HG02759 (cell line): Measurements from ENCODE around the gene TMEM63A.

Experiments used
- ATAC-seq: cut with Tn5 transposase; IDR thresholded peaks from one replicate; pipeline ENCODE4 v1.9.1; 2021; ENCODE audit warnings: mild to moderate bottlenecking, moderate library complexity; ENCODE audit not compliant: unreplicated experiment

TMEM63A gene

DNA sequence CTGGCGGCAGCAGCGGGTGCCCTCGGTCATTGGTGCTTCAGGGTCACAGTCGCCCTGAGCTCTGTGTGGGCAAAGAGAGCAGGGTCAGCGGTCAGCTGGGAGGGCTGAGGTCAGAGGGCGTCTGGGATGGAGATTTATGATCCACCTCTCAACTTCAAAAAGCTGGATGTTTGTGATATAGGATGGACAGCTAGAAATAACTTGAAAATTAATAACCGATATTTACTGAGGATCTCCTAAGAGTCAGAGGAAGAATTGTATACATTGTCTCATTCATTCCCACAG is 4.8 kb upstream of the TMEM63A start:
- ATAC-seq = no peak

DNA sequence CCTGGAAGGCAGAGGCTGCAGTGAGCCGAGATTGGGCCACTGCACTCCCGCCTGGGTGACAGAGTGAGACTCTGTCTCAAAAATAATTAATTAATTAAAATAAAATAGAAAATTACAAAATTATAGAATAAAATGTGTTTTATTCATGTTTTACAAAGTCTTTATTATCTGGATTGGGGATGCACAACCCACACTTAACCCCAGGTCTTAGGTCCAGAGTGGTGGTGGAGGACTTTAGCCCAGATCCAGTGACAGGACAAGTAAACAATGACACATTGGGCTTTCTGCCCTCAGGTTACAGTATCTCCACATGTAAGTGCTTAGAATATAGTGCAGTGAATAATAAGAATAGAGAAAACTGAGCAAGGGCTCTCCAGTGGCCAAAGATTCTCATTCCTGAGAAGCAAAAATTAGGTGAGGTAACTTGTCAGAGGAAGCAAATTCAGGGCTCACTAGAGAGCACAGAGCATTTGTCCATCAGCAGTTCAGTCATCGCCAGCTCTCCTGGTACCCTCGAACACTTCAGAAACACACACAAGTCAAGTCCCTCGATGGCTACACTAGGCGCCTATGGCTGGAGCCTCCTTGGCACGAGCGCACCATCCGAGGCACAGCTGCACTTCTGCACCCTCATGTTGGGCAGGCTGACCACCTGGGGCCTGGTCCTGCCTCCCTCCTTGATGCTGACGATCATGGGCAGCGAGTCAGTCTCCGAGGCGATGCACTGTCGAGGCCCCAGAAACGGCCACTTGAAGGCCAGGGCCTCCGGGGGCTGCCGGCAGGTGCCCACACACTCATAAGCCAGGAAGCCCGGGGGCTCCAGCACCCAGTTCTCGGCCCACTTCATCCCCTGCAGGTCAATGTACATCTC is 4.2 kb upstream of the TMEM63A start:
- ATAC-seq = no peak

DNA sequence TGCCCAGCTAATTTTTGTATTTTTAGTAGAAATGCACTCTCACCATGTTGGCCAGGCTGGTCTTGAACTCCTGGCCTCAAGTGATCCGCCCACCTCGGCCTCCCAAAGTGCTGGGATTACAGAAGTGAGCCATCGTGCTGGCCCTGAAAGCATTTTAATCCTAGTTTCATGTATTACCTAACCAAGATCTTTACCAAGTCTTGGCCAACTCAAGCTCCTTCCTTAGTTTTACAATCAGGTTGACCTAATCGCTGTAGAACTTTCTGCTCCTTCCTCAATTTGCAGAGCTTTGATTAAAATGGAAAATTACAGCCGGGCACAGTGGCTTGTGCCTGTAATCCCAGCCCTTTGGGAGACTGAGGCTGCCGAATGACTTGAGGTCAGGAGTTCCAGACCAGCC is 3.2 kb upstream of the TMEM63A start:
- ATAC-seq = no peak

DNA sequence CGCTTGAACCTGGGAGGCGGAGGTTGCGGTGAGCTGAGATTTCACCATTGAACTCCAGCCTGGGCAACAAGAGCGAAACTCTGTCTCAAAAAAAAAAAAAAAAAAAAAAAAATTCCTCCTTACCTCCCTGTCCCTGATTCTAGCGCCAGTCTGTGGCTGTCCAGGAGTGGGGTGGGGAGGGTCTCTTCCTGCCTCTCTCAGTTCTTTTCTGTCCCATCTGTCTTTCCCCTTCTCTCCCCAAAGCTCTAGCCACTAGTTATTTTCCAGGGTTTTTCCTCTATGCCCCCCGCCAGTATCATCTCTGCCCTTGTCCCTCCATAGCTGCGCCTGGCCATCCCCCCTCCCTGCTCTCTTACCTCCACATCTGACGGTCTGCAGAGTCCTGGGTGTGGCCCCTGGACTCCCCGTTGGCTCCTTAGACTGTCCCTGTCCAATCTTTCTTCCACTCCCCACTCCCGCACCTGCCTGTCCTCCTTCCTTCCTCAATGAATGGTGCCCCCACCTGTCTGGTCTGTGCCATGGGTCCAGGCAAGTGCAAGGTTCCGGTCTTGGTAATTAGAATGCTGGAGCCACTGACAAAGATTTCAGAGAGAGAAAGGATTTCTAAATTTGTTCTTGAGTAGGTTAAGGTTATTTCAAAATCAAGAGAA is 1.6 kb upstream of the TMEM63A start:
- ATAC-seq = no peak

DNA sequence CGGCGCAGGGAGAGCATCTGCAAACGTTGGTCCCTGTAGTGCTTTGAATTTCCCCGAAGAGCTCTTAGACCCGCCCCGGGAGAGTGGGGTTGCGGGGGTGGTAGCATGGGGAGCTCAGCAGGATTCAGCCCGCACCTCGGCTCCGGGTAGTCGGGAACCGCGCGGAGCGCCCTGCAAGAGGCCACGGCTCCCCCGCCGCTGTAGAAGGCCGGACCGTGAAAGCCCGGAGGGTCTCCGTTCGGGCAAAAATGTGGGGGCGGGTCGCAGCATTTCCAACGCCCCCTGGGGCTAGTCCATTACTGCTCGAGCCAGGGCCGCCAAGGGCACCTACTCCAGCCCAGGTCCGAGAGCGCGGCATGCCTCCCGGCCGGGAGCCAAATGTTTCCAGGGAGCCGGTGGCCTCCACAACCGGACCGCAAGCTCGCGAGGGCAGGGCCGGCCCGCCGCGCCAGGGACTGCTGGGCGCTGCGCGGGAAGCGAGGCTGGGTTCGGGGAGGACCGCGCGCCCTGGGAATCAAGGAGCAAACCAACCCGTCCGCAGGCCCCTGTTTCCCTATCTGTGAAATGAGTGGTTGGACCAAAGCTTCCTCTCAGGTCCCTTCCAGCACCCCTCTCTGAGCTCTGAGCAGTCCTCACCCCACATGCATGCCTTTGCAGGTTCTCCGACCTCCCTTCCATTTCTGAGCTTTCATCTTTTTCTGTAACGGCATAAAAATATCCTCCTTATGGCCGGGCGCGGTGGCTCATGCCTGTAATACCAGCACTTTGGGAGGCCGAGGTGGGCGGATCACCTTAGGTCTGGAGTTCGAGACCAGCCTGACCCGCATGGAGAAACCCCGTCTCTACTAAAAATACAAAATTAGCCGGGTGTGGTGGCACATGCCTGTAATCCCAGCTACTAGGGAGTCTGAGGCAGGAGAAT is 775 bp upstream of the TMEM63A start:
- ATAC-seq = peak; percentile 34

DNA sequence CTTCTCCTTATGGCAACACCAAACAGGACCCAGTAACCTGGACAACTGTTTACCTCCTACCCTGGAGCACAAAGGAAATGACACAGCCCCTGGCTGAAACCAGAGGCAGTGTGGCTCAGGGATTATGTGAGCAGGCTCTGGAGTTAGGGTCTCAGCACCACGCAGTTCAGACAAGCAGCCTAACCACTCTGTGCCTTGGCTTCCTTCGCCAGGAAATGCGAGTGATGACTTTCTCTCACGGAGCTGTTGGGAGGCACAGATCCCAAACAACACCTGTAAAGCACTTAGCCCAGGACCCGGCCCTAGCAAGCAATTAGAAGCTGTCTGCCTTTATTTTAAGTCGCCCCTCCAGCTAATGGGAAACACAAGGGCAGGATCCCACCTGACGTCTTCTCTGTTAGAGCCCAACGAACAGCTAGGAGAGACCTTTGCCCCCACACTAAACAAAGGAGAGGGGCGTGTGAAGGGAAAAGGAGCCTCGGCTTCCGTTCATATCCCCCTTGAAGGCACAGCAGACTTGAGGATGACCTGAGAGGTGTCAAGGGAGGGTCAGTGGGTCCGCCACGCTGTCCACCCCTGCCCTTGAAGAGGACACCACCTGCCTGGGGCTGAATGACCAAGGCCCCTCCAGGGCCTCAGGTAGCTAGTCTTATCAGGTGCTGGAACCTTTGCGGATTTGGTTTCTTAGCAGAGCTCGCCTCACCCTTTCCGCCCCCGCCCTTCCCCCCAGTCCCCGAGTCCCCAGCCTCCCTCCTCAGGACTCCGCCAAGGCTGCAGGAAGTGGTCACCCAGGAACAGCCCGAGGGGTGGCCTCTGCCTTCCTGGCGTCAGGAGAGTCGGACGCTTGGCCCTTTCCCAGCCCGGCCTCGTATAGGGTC is 860 bp downstream of the TMEM63A start:
- peak; percentile 10 for ATAC-seq

DNA sequence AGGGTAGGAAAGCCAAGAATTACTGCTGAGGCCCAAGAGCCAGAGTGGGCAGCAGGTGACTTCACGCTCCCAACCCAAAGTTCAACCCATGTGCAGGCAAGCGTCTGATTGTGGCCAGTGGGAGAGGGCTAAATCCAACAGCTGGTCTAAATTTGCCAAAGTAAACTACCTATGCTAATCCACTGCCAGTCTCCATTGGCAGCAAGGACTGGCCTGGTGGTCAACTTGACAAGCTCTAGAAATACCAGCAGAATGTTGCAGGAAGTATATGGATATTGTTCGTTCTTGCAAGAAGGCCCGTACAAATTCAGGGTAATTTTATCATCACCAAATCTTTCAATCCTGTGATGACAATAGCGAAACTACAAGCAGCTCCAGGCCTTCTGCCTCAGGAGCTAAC is 1.5 kb downstream of the TMEM63A start:
- no peak for ATAC-seq

DNA sequence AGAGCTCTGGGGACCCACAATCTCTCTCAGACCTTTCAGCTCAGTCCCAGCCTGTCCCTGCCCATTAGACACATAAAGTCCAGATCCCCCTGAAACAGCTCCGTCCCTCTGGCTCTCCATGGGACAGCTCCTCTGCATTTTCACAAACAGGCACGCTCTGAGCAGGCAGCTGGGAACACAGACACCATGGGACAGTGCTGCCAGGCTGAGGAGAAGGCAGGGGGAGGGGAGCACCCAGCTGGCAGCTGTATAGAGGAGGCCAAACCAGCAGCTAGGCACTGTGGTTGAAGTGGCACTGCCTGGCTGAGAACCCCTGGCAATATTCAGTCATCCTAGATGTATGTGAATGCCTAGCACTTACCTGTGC is 2.0 kb downstream of the TMEM63A start:
- no peak for ATAC-seq

DNA sequence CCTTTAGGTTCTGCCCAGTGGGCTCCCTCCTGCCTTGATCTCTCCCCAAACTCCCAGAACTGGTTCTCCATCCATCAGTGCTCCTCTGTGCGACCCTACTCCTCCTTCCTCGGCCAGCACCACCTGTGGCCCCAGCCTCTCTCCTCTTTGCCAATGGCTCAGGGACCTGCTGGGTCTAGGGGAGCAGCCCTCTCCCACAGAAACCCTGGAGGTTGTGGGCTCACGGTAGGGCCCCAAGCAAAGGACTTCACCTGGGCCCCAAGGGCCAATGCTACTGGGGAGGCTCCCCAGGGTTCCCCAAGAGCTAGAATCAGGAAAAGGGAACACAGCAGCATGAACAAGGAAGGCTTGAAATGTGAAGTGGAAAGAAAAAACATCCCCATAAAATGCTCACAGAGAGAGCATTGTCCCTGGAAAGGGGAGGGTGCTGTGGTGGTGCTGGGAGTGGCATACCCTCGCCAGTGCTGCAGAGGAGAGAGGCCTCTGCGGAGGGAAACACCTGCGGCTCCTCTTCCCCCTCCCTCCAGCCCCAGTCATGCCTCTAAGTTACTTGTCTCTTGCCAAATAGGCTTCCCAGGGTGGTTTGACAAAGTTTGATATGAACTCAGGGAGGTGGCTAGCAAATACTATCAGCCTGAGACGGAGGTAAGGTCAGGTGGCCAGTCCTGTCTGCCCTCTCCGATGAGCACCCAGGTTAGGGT is 2.5 kb downstream of the TMEM63A start:
- no peak for ATAC-seq

DNA sequence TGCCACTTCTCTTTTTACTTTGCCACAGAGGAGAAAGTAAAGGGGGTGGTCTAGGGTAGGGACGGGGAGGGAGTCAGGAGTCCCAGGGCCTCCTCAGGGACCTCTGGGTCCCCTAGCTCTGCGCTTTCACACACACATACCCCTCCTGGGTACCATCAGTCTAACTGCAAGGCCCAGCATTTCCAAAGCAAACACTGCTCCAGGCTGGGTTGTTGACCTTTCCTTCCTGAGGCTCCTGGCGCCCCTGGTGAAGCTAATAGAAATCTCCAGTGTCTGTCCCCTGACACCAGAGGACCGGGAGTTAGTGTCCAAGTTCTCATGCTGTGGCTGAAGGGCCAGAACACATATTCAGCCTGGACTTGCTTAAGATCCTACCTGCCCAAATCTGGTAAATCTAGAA is 3.9 kb downstream of the TMEM63A start:
- no peak for ATAC-seq

DNA sequence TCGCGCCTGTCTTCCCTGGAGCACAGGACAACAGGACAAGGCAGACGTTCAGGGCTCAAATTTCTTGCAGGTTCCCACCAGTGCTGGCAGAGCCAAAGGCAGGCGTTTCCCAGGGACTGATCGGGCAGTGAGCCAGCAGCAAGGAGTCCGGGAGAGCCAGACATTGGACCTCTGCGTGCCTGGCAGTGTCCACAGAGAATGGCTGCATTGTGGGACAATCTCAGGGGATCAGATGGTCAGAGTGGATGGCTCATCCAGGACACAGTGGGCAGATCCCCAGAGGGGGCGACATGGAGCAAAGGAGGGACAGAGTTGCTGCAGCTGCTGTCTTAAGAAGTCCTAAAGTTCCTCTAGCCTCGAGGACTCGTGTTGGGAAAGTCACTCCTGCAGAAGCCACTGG is 4.6 kb downstream of the TMEM63A start:
- no peak for ATAC-seq

DNA sequence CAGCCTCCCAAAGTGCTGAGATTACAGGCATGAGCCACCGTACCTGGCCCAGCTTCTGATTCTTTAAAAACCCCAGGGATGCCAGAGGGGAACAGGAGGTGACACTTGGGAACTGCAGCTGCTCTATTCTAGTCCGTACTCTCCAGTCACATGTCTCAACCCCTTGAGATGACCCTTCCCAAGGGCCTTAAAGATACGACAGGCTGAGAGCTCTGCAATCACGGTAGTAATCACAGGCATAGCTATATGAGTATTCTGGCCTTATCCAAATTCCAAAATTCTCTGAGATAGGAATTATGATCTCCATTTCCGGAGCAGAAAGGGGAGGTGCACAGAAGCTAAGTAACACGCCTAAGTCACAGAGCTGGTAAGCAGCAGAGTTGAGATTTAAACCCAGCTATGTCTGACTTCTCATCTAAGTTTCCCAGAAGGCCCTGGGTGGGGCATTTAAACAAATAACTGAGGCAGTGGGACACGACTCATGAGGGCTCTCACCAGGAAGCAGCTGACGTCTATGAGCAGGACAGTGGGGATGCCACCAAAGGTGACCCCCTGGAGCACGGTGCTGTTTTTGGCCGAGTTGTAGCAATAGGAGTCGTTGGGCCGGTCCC is 5.2 kb downstream of the TMEM63A start:
- no peak for ATAC-seq

DNA sequence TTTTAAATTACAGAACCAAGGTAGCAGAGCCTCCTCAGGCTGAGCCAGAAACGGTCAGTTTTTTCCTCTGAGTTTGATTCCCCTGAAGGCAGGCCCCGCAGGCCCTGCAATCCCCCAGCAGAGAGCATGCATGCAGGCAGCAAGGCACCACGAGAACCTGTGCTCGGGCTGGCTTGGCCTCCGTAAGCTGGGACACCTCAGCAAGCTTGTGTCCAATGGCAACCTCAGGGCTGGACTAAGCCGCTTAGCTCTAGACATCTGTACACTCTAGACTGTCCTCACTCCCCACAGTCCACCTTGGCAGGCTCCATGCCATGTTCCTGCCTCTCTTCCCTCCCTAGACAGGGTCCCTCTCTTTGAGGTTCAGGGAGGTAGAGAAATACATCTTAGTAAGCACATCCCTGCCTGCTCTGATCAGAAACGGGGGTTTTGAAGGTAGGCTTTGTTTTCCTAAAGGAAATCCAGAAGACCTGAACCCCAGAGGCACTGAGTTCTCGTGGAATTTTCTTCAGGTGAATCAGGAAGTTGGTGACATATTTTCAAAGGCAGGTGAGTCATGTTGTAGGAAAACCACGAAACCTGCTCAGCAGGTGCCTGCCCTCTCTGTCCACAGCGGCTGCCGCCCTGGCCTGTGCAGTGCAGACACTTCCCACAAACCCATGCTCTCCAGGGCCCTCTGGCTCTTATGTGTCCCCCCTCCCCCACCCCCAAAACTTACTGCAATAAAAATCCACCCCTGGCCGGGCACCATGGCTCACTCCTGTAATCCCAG is 7.0 kb downstream of the TMEM63A start:
- ATAC-seq = no peak

DNA sequence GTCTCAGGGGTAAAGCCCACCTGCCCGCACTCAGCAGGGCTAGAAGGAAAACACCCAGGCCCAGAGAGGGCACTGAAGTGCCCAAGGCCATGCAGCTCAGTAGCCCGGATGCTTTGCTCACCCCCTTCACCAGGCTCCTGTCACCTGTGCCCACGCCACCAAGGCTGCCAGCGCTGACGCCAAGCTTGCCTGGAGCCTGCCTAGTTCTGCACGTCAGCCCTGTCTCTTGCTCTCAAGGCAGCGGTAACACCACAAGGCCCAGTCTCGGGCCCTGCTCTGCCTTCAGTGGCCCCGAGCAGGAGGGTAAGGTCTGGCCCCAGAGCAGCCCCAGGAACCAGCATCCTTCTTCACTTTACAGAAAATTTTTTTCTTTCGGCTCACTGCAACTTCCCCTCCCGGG is 7.7 kb downstream of the TMEM63A start:
- no peak for ATAC-seq

DNA sequence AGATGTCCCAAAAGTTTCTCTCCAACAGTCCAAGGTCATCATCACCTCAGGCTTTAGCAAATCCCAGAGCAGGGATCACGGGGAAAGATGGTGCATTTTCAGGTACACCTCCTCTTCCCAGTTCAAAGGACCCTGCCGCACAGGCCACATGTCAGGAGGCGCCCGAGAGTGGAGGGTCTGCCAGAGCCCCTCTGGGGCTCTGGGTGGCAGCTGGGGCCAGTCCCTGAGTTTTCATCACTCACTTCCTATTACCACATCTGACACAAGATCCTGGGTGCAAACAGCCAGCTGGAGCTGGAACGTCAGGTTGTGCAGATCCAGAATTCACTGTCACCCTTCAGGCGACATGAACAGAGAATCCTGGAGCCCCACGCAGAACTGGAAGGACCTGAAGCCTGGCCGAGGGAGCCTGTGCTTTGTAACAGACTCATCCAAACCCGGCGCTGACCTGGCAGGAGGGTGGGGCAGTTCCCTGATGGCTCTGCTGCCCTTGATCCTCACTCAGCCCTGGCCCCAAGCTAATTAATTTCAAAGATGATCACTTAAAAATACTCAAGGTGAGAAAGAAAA is 8.8 kb downstream of the TMEM63A start:
- ATAC-seq = no peak

DNA sequence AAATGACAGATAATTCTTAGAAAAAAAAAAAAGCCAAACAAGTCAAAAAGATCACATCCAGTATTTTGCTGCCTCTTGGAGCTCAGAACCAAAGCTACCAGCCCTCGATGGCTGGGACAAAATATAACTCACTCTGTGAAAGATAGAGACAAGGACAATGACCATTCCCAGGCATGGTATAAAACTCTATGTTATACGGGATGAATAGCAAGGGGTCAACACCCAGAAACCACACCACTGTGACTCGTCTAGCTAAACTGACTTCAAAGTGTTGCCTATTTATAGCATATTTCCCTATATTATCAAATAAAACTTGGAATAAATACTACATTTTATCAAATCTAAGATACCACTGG is 10.1 kb downstream of the TMEM63A start:
- no peak for ATAC-seq

DNA sequence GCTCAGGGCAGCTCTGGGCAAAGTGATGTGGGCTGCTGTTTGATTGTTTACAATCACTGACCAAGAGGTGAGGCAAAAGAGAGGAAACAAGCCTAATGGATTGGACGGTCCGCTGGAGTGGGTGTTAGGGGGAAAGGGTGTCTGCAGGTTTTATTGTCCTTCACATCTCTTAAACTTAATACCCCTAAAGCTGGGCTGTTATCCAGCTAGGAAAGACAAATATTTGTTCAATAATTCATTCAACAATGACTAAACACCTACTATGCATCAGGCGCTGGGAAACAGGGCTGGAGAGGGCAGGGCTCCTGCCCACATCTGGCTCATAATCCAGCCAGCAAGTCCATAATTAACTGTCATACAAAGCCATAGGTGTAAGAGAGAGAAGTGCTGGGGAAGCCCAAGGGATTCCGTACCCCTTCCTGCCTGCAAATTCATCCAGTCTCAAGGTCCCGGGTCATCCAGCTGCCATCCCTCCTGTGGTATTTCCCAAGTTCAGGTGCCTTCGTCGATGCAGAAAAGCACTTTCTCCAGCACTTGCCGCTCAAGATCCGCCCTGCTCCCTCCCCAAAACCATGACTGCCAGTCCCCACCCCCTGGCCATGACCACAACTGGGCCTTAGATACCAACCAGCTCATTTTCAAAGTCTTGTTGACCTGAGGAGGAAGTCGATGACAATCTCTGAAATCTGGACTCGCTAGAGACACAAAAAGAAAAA is 10.7 kb downstream of the TMEM63A start:
- ATAC-seq = no peak

DNA sequence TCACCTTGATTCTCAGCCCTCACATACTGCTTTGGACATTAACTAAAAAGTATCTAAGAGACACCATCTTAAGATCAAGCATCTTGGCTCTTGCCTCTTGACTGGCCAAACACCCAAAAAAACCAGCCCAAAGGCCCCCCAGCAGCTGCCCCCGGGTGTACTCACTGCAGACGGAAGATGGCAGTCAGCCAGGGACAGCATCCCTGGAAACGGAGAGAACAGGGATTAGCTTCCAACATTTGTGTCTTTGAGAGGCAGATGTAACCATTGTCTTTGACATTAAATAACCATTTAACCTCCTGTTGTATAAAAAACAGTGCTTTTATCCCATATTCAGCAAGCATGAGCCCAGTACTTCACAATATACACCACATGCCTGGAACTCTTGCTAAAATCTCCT is 11.3 kb downstream of the TMEM63A start:
- no peak for ATAC-seq
